OCI-LY3 (cell line): ENCODE results near the gene IPP.
"Not testable (repeated sequence)": the region's sequence is repeated elsewhere in the genome, so short reads cannot be mapped to it uniquely, and the experiment has no call there.

Experiments
- EZH2phosphoT487 ChIP-seq: fragments of 200-600 bp; shearing (Covaris generic); IDR thresholded peaks from 2 replicates; pipeline ENCODE4 v1.6.1; 2018; ENCODE audit warnings: antibody characterized with exemption, mixed run types, low read depth
- TF ChIP-seq, protein P1 (sequence below): fragments of 200-600, 300-600 bp; sonication (generic); IDR thresholded peaks from 2 replicates; pipeline ENCODE4 v1.5.1; 2014; ENCODE audit warnings: antibody characterized with exemption, low read length, low read depth

DNA sequence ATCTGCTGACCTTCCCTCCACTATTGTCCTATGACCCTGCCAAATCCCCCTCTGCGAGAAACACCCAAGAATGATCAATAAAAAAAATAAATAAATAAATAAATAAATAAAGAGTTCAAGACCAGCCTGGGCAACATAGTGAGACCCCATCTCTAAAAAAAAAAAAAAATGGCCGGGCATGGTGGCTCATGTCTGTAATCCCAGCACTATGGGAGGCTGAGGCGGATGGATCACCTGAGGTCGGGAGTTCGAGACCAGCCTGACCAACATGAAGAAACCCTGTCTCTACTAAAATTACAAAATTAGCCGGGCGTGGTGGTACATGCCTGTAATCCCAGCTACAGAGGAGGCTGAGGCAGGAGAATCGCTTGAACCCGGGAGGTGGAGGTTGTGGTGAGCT lies 24.4 kb downstream of the IPP start:
- TF ChIP-seq, protein P1, sequence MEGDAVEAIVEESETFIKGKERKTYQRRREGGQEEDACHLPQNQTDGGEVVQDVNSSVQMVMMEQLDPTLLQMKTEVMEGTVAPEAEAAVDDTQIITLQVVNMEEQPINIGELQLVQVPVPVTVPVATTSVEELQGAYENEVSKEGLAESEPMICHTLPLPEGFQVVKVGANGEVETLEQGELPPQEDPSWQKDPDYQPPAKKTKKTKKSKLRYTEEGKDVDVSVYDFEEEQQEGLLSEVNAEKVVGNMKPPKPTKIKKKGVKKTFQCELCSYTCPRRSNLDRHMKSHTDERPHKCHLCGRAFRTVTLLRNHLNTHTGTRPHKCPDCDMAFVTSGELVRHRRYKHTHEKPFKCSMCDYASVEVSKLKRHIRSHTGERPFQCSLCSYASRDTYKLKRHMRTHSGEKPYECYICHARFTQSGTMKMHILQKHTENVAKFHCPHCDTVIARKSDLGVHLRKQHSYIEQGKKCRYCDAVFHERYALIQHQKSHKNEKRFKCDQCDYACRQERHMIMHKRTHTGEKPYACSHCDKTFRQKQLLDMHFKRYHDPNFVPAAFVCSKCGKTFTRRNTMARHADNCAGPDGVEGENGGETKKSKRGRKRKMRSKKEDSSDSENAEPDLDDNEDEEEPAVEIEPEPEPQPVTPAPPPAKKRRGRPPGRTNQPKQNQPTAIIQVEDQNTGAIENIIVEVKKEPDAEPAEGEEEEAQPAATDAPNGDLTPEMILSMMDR = not testable (repeated sequence)
- not testable (repeated sequence) for TF ChIP-seq EZH2phosphoT487
